ENCODE measurements around the gene CDKAL1.
"Not testable (repeated sequence)": the region's sequence is repeated elsewhere in the genome, so short reads cannot be mapped to it uniquely, and the experiment has no call there.

The CDKAL1 gene

GRCh38 chr6:21228411-21228810 is 694.2 kb downstream of the CDKAL1 start:
- peak; percentile 18 for DNase-seq

GRCh38 chr6:21228876-21229460 is 694.7 kb downstream of the CDKAL1 start:
- no peak for DNase-seq

GRCh38 chr6:21230536-21230935 is 696.3 kb downstream of the CDKAL1 start:
- DNase-seq = no peak

- no peak for DNase-seq
Measured at GRCh38 chr6:21235162-21235561, 700.9 kb downstream of the CDKAL1 start.

- no peak for DNase-seq
Measured at GRCh38 chr6:21238208-21238607, 704.0 kb downstream of the CDKAL1 start.

- no peak for DNase-seq
Measured at GRCh38 chr6:21240709-21241108, 706.5 kb downstream of the CDKAL1 start.

GRCh38 chr6:21241231-21242130 is 707.2 kb downstream of the CDKAL1 start:
- no peak for DNase-seq

GRCh38 chr6:21244897-21245470 is 710.7 kb downstream of the CDKAL1 start:
- DNase-seq = no peak

GRCh38 chr6:21245488-21245887 is 711.2 kb downstream of the CDKAL1 start:
- DNase-seq = no peak

- no peak for DNase-seq
Measured at GRCh38 chr6:21246075-21246474, 711.8 kb downstream of the CDKAL1 start.

- not testable (repeated sequence) for DNase-seq
Measured at GRCh38 chr6:21254460-21254859, 720.2 kb downstream of the CDKAL1 start.

- DNase-seq = no peak
Measured at GRCh38 chr6:21256197-21256596, 721.9 kb downstream of the CDKAL1 start.

GRCh38 chr6:21257125-21257524 is 722.9 kb downstream of the CDKAL1 start:
- no peak for DNase-seq

GRCh38 chr6:21258665-21259064 is 724.4 kb downstream of the CDKAL1 start:
- DNase-seq = no peak

- no peak for DNase-seq
Measured at GRCh38 chr6:21259660-21260059, 725.4 kb downstream of the CDKAL1 start.

GRCh38 chr6:21262504-21262903 is 728.2 kb downstream of the CDKAL1 start:
- DNase-seq = no peak

GRCh38 chr6:21263531-21264287 is 729.5 kb downstream of the CDKAL1 start:
- DNase-seq = no peak

- no peak for DNase-seq
Measured at GRCh38 chr6:21264288-21265033, 730.2 kb downstream of the CDKAL1 start.

- DNase-seq = no peak
Measured at GRCh38 chr6:21265034-21265729, 730.9 kb downstream of the CDKAL1 start.

- peak; percentile 33 for DNase-seq
Measured at GRCh38 chr6:21265730-21266044, 731.4 kb downstream of the CDKAL1 start.

GRCh38 chr6:21270636-21271201 is 736.5 kb downstream of the CDKAL1 start:
- DNase-seq = no peak

Data from fibroblast of skin of back (primary cell).